Measurements from ENCODE around the gene QSOX1.
A peak's percentile ranks its signal among the peaks of the same experiment; 100 is the strongest.

QSOX1 gene

GRCh38 chr1:180236698-180237509, 82.2 kb downstream of the QSOX1 start:
- DNase-seq: no peak

DNA sequence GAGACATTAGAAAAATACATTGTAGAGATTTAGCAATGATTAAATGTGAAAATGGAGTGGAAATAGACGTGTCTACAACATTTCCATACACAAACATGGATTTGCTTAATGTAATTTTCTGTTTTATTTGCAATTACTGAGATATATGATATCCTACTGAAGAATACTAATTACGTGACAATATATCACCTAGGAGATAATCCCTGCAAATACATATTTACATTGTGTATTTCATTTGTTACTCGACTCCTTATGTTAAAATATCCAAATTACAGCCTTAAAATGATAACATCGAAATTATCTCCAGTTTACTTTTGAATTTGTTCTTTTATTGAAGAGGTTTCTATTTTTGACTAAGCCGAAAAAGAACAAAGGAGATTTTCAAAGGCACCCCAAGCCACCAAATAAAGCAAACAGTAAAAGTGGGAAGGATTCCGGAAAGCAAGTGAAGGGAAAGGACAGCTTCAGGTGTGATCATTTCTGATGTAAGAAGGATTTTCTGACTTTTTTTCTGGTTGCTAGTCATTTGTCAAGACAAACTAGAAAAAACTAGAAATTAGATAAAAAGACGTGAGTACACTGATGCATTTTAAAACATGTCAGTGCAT, 83.3 kb downstream of the QSOX1 start:
- DNase-seq: no peak

DNA sequence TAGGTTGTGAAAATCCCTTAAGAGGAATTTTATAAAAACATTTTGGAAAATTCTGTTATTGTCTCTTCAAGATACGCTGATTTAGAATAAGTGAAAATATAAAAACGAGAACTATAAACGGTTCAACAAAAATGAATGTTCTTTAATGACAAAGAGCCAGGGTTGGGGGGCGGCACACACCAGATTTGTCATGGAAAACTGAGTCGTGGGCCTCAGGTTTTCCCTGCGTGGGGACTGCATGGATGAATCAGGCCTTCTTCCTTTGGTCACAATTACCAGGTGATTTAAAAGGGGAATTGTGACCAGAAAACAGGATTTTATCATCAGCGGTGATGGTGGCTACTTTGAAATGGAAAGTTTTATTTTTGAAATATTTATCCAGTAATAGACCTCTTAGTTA, 84.0 kb downstream of the QSOX1 start:
- no peak for DNase-seq

- no peak for DNase-seq
Observed at GRCh38 chr1:180239145-180240096, 84.8 kb downstream of the QSOX1 start.

GRCh38 chr1:180241716-180242544, 87.3 kb downstream of the QSOX1 start:
- DNase-seq: no peak

GRCh38 chr1:180243517-180244221, 89.0 kb downstream of the QSOX1 start:
- DNase-seq: no peak

DNA sequence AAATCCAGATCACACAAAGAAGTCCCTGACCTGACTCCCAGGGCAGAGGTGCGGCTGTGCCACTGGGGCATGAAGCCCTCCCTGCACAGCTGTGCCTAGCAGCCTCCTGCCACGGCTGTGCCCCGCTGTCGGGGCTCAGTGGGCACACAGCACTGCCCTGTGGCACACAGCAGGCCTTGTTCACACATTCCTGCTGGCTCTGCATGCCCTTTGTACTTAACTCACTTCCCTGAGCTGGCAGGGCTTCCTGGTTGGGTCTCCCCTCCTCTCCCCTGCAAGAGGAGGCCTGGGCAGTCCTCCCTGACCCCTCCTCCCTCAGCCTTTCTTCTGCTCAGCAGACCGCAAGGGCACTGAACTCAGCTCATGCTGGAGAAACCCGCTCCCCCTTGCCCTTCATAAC, 90.2 kb downstream of the QSOX1 start:
- DNase-seq: no peak

DNA sequence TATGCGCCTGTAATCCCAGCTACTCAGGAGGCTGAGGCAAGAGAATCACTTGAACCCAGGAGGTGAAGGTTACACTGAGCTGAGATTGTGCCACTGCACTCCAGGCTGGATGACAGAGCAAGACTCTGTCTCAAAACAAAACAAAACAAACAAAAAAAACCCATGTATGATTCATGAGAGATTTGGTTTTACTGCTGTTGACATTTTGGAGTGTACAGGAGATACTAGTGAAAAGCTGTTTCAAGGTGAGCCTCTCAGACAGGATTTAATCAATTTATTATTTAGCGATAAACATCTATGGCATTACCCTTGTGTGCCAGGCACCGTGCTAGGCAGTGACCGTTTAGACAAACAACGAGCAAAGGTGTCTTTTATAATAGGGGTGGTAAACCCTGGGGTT, 91.9 kb downstream of the QSOX1 start:
- no peak for DNase-seq

DNA sequence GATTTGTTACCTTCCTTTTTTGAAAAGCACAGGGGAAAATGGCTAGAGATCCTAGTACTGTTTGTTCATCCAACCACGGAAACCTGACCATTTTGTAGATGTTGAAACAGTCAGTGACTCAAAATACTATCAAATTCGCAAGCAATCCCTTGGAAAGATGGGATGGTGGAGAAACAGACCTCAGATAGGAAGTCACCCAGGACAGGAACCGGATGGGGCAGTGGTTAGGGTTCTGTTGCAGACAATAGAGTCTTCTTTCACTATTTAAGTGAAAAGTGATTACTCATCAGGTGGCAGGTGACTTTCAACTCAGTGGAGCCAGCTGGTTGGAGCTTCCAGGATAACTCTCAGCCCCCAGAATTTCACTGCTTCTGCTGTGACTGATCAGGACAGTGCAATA, 92.4 kb downstream of the QSOX1 start:
- no peak for DNase-seq

DNA sequence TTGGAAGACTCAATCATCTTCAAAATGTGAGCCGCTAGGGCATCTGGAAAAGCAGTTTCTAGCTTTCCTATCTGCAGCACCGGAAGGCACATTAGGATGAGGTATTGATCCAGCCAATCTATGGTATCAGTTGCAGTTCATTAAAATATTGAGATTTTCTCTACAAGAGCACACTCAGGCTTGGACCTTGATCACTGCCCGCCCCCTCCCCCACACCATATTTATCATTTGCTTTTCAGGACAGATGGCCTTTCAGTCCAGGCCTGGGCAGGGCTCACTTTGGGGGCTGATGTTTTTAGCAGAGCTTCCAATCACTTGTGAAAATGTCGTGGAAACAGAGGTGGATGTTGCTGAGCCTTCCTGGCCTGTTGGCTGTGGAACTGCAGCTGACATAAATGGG, 92.9 kb downstream of the QSOX1 start:
- DNase-seq: no peak

- DNase-seq: no peak
Observed at GRCh38 chr1:180248176-180248575, 93.5 kb downstream of the QSOX1 start.

- no peak for DNase-seq
Observed at GRCh38 chr1:180248731-180249681, 94.3 kb downstream of the QSOX1 start.

GRCh38 chr1:180249725-180250498, 95.2 kb downstream of the QSOX1 start:
- DNase-seq: no peak

DNA sequence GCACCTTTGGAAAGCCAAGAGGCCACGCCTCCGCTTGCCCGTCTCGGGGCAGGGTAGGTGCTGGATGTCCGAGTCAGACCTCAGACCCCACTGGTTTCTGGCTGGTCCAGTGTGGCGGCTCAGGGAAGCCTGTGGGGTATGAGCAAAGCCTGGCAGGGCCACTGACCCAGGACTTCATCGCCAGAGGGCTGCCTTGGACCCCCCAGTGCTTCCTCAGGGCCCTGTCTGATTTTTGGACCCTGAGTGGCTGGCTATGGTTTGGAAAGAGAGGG, 95.8 kb downstream of the QSOX1 start:
- DNase-seq: no peak

DNA sequence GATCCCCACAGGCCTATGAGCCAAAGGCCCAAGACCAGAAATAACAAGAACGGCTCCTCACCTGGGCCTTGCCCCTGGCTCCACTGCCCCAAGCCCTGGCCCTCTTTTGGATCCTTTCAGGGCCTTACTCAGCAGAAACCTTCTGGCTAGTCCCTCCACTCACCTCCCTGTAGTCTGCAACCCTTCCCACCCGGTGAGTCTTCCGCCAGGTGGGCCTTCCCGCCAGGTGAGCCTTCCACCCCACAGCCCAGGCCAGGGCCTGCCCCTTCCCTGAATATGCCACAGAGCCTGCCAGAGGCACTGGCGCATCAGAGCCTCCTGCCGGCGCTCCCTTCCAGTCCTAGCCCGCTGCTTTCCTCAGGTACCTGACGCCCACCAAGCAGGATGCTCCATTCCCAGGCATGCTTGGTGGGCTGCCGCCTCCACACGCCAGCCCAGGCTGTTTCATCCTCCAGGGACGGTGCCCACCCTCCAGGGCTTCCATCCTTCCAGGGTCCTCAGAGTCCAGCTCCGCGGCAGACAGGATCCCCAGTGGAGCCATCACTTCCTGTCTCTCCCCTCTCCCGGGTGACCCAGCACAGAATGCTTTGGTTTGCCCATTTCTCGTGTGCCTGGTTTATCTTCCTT, 96.3 kb downstream of the QSOX1 start:
- DNase-seq: no peak

- no peak for DNase-seq
Observed at GRCh38 chr1:180251526-180252305, 97.0 kb downstream of the QSOX1 start.

- peak; percentile 39 for DNase-seq
Observed at GRCh38 chr1:180252638-180253536, 98.2 kb downstream of the QSOX1 start.
